Measurements from ENCODE around the gene OLFML2B.
"Not testable (repeated sequence)": the region's sequence is repeated elsewhere in the genome, so short reads cannot be mapped to it uniquely, and the experiment has no call there.

The OLFML2B gene

GRCh38 chr1:162023547-162024501 is at the start of gene OLFML2B:
OLFML2B (minus strand) TSS chr1:162023869; CDS start chr1:162023430, 439 bp downstream.
- no peak for DNase-seq

- DNase-seq: no peak
Measured at GRCh38 chr1:162072740-162073139, 49.1 kb upstream of the OLFML2B start.

DNA sequence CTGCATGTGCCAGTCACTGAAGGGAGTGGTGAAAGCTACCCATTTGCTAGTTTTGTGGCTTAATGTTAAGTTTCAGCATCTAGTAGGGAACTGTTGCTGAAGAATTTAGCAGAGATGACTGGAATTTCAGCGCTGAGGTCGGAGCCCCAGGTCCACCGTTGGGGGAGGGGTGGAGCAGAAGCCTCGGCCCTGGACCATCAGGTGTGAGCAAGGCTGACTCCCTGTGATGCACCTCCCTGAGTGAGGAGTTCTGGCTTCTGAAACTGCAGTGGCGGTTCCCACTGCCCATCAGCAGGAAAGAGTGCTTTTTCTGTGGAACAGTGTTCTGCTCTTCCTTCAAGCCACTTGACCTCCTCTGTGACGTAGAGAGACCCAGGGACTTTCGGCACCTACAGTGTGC is 47.2 kb upstream of the OLFML2B start:
- no peak for DNase-seq

DNA sequence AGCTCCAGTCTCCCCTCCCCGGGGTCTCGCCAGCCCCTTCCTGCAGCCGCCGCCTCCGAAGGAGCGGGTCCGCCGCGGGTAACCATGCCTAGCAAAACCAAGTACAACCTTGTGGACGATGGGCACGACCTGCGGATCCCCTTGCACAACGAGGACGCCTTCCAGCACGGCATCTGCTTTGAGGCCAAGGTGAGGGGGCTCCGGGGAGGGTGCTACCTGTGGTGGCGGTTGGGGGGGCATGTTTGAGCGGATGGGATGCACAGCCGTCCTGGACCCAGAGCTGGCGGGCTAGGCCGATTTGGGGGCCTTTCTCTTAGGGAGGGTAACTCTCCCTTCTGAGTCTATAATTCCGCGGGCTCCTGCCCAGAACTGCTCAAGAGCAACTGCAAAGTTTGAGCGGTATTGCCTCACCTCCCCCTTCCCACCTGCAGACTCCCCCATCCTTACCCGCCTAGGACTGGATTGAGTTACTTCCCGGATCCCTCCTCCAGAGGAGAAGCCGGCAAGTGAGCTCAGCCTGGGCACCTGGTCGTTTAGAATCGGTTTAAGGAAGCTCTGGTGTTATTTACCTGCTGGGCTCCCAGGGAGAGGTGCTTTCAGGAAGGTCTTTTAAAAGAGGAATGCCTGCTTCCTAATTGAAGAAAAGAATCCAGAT is 46.6 kb upstream of the OLFML2B start:
- DNase-seq: no peak

- no peak for DNase-seq
Measured at GRCh38 chr1:162069334-162070093, 45.8 kb upstream of the OLFML2B start, which contains the start of gene NOS1AP. NOS1AP (plus strand) TSS chr1:162069691; CDS start chr1:162070178, 487 bp downstream.

DNA sequence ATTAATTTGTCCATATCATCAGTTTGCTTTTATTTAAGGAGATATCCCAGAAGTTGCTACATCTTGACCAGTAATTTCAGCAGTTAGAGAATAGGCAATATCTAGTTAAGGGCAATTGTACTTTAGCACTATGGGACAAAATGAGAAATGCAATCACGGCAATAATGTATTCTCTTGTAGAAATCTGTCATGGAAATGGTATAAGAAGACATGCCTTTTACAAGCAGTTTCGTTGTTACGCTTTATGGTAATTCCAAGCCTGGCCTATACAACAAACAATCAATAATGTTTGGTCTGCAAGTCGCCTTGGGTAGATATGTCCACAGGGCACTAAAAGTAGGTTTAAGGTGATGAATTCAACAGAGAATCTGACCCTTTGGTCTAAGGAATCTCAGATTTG is 44.6 kb upstream of the OLFML2B start:
- DNase-seq: no peak

DNA sequence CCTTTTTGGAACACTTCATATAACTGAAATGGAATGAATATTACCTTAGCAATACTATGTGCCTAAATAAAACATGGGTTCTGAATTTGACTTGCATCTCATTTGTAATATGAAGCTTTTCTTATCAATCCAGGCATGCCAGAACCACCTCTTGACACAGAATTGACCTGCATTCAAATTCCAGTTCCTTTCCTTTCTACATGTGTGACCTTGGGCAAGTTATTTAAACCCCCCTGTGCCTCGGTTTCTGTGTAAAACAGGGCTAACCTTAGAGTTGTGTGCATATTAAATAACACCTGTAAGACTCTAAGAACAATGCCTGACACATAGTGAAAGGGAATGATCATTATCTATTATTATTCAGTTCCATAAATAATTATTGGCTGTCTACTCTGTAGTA is 43.8 kb upstream of the OLFML2B start:
- no peak for DNase-seq

- DNase-seq: not testable (repeated sequence)
Measured at GRCh38 chr1:162066836-162067235, 43.2 kb upstream of the OLFML2B start.

DNA sequence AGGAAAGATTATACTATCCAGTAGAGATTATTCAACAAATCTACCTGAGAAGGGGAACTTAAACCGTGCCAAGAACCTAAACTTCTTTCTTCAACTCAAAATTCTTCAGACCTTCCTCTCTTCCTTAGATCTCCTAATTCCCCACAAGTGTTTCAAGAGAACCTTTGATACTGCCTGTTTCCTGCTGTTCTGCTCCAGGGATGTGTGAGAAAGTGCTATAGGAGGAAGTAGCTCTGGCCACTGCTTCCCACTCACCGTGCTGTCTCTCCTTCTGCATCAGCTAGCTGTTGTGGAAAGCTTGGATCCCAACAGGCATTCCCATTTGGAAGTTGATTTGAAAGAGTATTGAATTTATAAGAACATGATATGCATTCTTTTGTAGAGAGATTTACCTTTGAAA is 41.3 kb upstream of the OLFML2B start:
- no peak for DNase-seq

DNA sequence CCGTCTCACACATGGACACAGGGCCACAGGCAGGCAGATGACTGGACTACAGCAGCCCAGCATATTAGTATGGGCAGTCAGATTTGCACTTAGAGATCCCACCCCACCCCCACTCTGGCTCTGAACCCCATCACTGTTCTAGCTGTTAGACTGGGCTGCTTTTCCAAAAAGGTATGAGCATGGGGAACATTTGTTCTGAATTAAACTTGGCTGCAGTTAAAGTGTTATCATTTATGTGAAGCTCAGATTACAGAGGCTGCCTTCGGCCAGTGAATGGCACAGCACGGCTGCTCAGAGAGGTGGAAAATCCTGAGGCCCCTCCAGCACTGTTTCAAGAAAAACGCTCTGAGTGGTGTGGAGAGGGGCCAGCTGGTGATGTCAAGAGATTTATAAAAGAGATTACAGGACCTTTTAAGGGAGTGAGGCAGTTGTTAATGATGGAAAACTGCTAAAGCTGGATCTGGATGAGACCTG is 38.9 kb upstream of the OLFML2B start:
- no peak for DNase-seq

- no peak for DNase-seq
Measured at GRCh38 chr1:162060314-162060713, 36.6 kb upstream of the OLFML2B start.

GRCh38 chr1:162059721-162060120 is 36.1 kb upstream of the OLFML2B start:
- no peak for DNase-seq

DNA sequence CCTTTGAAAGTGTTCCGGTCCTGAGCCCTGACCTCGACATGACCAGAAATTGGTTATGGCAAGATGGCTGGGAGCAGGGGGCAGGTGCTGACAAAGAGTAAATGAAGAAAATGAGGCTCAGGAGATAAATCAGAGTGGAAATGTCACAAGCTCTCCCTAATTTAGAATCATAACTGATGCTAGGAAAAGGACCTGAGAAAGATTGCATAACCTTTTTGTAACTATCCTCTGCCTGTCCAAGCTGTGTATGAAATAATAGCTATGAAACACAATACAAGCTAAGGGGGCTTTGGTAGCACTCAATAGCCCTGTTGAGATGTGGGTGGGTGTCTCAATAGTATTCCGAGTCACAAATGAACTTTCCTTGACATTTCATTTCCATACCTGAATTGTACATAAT is 32.9 kb upstream of the OLFML2B start:
- DNase-seq: no peak

DNA sequence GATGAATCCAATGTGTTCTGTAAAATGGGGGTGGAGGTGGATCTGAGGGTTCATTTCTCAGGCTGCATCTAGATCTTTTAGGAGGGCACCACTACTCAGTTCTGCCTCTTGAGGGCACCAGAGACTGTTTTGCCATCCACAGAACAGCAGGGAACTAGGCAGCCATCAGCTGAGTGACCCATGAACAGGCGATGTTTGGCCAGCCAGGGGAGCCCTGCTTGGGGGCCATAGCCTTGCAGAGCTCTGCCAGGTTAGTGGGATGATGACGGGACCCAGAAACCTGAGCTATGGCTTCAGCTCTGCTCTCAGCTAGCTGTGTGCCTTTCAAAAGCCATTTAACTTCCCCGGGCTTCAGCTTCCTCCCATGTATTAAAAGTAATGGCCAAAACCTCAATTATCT is 32.4 kb upstream of the OLFML2B start:
- DNase-seq: no peak

GRCh38 chr1:162055062-162055461 is 31.4 kb upstream of the OLFML2B start:
- DNase-seq: no peak

DNA sequence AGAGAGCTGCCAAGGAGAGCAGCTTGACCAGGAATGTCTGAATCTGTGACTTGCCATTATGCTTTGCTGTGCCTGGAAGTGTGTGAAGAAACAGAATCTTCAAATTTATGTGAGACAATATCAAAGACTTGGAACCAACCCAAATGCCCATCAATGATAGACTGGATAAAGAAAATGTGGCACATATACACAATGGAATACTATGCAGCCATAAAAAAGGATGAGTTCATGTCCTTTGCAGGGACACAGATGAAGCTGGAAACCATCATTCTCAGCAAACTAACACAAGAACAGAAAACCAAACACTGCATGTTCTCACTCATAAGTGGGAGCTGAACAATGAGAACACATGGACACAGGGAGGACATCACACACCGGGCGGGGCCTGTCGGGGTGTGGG is 30.3 kb upstream of the OLFML2B start:
- not testable (repeated sequence) for DNase-seq

GRCh38 chr1:162046921-162047320 is 23.3 kb upstream of the OLFML2B start:
- no peak for DNase-seq

DNA sequence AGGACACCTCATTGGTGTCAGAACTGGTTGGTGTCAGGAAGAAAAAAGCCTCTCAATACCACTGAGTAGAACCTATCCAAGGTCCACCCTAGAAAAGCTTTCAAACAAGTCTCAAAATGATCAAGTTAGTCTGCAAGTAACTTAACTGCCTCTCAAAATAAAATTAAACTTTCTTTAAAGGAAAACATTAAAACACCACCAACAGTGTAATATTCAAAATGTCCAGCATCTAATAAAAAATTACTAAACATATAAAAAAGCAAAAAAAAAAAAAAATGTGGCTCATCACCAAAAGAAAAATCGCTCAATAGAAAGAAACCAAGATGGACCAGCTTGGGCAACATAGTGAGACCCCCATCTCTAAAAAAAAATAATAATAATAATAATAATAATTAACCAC is 18.7 kb upstream of the OLFML2B start:
- DNase-seq: no peak

- no peak for DNase-seq
Measured at GRCh38 chr1:162040657-162041056, 17.0 kb upstream of the OLFML2B start.

- no peak for DNase-seq
Measured at GRCh38 chr1:162040001-162040400, 16.3 kb upstream of the OLFML2B start.

GRCh38 chr1:162038624-162039023 is 15.0 kb upstream of the OLFML2B start:
- no peak for DNase-seq

DNA sequence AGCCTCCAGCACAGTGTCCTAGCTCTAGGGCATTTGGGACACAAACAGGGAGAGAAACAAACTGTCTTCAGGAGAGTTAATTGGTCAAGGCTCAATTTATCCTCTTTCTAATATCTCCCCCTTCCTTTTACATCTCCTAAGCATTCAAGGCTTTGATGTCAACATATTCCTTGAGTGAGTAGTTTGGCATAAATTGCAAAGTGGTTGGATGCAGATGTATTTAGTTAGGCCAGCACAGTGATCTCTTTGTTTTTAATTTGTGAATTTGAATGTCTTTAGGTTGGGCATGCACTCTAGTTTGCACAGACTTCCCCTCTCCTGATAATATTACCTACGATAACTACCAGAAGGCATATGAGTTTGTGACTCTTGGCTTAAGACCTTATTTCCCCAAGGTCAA is 12.5 kb upstream of the OLFML2B start:
- no peak for DNase-seq

DNA sequence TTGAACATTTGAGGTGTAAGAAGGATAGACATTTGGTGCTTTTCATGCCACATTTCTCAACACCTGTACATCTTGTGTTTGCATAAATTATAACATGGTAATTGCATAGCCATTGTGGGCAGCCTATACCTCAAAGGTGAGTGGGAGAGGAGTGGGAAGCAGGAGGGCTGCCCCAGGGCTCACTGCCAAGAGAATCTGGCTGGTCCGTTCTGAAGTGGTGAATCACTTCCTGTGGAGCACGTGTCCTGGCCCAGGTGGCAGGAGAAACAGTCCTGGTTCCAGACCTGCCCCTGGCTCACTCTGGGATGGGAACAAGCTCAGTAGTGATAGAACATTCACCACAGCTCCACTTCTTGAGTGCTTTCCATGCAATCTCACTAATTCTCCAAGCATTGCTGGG is 11.6 kb upstream of the OLFML2B start:
- DNase-seq: no peak
